H1 (cell line): ENCODE measurements around the gene POU2AF3. TPM values are rescaled to one million over a fixed set of nuclear protein-coding genes. Genes with fewer than 3 reads are reported as not detected.

ENCODE experiments used
- CTCF ChIA-PET: fragments of 300-600 bp; sonication (Branson Sonifier 250); formaldehyde crosslinking; loops from one replicate; lab custom pipeline; 2021; ENCODE audit not compliant: partially characterized antibody; lab: Charles Lee
- POLR2A ChIA-PET: fragments of 300-600 bp; sonication (Branson Sonifier 250); formaldehyde crosslinking; loops from one replicate; lab custom pipeline; 2021; ENCODE audit warnings: inconsistent platforms; ENCODE audit not compliant: partially characterized antibody; lab: Charles Lee
- DNase-seq, 2 experiments: peaks; one replicate each; pipeline versions ENCODE4 v3.0.0 to v3.0.0-alpha.2; 2010 to 2022; ENCODE audit warnings: low spot score in 2 of 2, low read depth in 1 of 2, mixed read lengths in 1 of 2
- FAIRE-seq: peaks from 2 replicates; lab custom pipeline; 2011; peaks lifted over from hg19 to GRCh38; lab: Jason Lieb, UNC
- H2AFZ ChIP-seq: 2 replicates; pipeline ENCODE4 v1.8.1; 2012; ENCODE audit warnings: low read length, inconsistent platforms
- H2AK5ac ChIP-seq: 2 replicates; pipeline ENCODE4 v1.6.1; 2013; ENCODE audit warnings: low read depth, low read length
- H2BK120ac ChIP-seq: replicated peaks from 2 replicates; pipeline ENCODE3; 2013; ENCODE audit warnings: low read depth, low read length, inconsistent platforms
- H2BK12ac ChIP-seq: 2 replicates; pipeline ENCODE4 v1.6.1; 2013; ENCODE audit warnings: low read depth, low read length
- H2BK15ac ChIP-seq: 2 replicates; pipeline ENCODE4 v1.6.1; 2013; ENCODE audit warnings: low read length
- H2BK20ac ChIP-seq: 2 replicates; pipeline ENCODE4 v1.6.1; 2013; ENCODE audit warnings: low read length
- H2BK5ac ChIP-seq: 2 replicates; pipeline ENCODE4 v1.6.1; 2013; ENCODE audit warnings: low read depth, low read length
- H3K14ac ChIP-seq: 2 replicates; pipeline ENCODE4 v1.6.1; 2013; ENCODE audit warnings: inconsistent platforms; ENCODE audit not compliant: insufficient read length
- H3K18ac ChIP-seq: 2 replicates; pipeline ENCODE4 v1.6.1; 2013; ENCODE audit warnings: low read length; ENCODE audit errors: extremely low read depth
- H3K23ac ChIP-seq: 2 replicates; pipeline ENCODE4 v1.6.1; 2013; ENCODE audit warnings: inconsistent platforms; ENCODE audit not compliant: insufficient read length
- H3K23me2 ChIP-seq: 2 replicates; pipeline ENCODE4 v1.6.1; 2013; ENCODE audit warnings: low read depth, low read length
- H3K27ac ChIP-seq: 2 replicates; pipeline ENCODE4 v1.6.1; 2011; ENCODE audit warnings: low read depth, low read length, inconsistent platforms
- H3K27me3 ChIP-seq, 4 experiments: replicated peaks in 1 of 4; 1 replicate in 1 of 4; 2 replicates in 3 of 4; pipeline versions ENCODE4 v1.6.1 to v1.8.1; 2011 to 2013; ENCODE audit warnings: low read length in 3 of 4, mild to moderate bottlenecking in 3 of 4, inconsistent platforms in 2 of 4, mixed read lengths in 2 of 4, moderate library complexity in 1 of 4; ENCODE audit not compliant: control insufficient read depth in 3 of 4, insufficient read depth in 3 of 4; ENCODE audit errors: extremely low read depth in 1 of 4
- H3K36me3 ChIP-seq, 4 experiments: 2 replicates each; pipeline versions ENCODE4 v1.6.1 to v1.8.1; 2011 to 2013; ENCODE audit warnings: mild to moderate bottlenecking in 4 of 4, low read length in 3 of 4, moderate library complexity in 2 of 4, control low read depth in 1 of 4, inconsistent platforms in 1 of 4; ENCODE audit not compliant: insufficient read depth in 4 of 4, control insufficient read depth in 2 of 4
- H3K4ac ChIP-seq: replicated peaks from 2 replicates; pipeline ENCODE3; 2013; ENCODE audit warnings: low read length, low read depth, mixed read lengths, inconsistent platforms; ENCODE audit not compliant: insufficient read length
- H3K4me1 ChIP-seq, 4 experiments: replicated peaks in 1 of 4; 1 replicate in 1 of 4; 2 replicates in 3 of 4; pipeline versions ENCODE4 v1.6.1 to v1.8.1; 2011 to 2013; ENCODE audit warnings: low read length in 3 of 4, inconsistent platforms in 2 of 4, mixed read lengths in 1 of 4; ENCODE audit not compliant: insufficient read depth in 4 of 4, control insufficient read depth in 3 of 4
- H3K4me2 ChIP-seq, 2 experiments: 2 replicates each; pipeline versions ENCODE4 v1.6.1 to v1.8.1; 2011 to 2013; ENCODE audit warnings: low read depth in 2 of 2, low read length in 2 of 2, control low read depth in 1 of 2, inconsistent platforms in 1 of 2, mild to moderate bottlenecking in 1 of 2; ENCODE audit not compliant: insufficient read depth in 1 of 2
- H3K4me3 ChIP-seq, 4 experiments: fragments of 200-600, 300-600 bp in 1 of 4; sonication (generic), shearing (Covaris generic), sonication (Bioruptor Twin) in 1 of 4; 2 replicates each; pipeline versions ENCODE4 v1.5.1 to v1.8.1; 2011 to 2016; ENCODE audit warnings: low read length in 4 of 4, low read depth in 3 of 4, control low read depth in 2 of 4, inconsistent platforms in 2 of 4, mild to moderate bottlenecking in 2 of 4, mixed read lengths in 1 of 4, moderate library complexity in 1 of 4; ENCODE audit not compliant: insufficient read depth in 2 of 4; ENCODE audit errors: extremely low read depth in 1 of 4
- H3K56ac ChIP-seq: replicated peaks from 2 replicates; pipeline ENCODE3; 2013; ENCODE audit warnings: low read depth, mild to moderate bottlenecking, mixed read lengths, low read length, inconsistent platforms; ENCODE audit not compliant: insufficient read length
- H3K79me1 ChIP-seq: 2 replicates; pipeline ENCODE4 v1.6.1; 2013; ENCODE audit warnings: low read depth, low read length, control low read depth
- H3K79me2 ChIP-seq, 2 experiments: 2 replicates each; pipeline versions ENCODE4 v1.6.1 to v1.8.1; 2012 to 2013; ENCODE audit warnings: low read length in 2 of 2, mild to moderate bottlenecking in 2 of 2, inconsistent platforms in 1 of 2; ENCODE audit not compliant: insufficient read depth in 2 of 2, control insufficient read depth in 1 of 2
- H3K9ac ChIP-seq, 4 experiments: replicated peaks in 1 of 4; 1 replicate in 1 of 4; 2 replicates in 3 of 4; pipeline versions ENCODE4 v1.6.1 to v1.8.1; 2011 to 2013; ENCODE audit warnings: low read depth in 3 of 4, low read length in 3 of 4, control low read depth in 2 of 4, mild to moderate bottlenecking in 2 of 4, moderate library complexity in 2 of 4, inconsistent platforms in 1 of 4; ENCODE audit errors: extremely low read depth in 1 of 4
- H3K9me3 ChIP-seq, 2 experiments: 2 replicates each; pipeline versions ENCODE4 v1.6.1 to v1.8.1; 2012 to 2013; ENCODE audit warnings: mild to moderate bottlenecking in 2 of 2, moderate library complexity in 2 of 2, control low read depth in 1 of 2, inconsistent platforms in 1 of 2, low read depth in 1 of 2, low read length in 1 of 2, mixed read lengths in 1 of 2; ENCODE audit not compliant: insufficient read depth in 2 of 2
- H4K20me1 ChIP-seq, 2 experiments: replicated peaks in 1 of 2; 2 replicates each; pipeline versions ENCODE3 to v1.8.1; 2011 to 2013; ENCODE audit warnings: inconsistent platforms in 2 of 2, low read length in 2 of 2, mild to moderate bottlenecking in 1 of 2; ENCODE audit not compliant: insufficient read depth in 2 of 2, control insufficient read depth in 1 of 2
- H4K5ac ChIP-seq: 2 replicates; pipeline ENCODE4 v1.6.1; 2013; ENCODE audit warnings: low read length, low read depth, mixed read lengths, inconsistent platforms; ENCODE audit not compliant: insufficient read length
- H4K8ac ChIP-seq: 2 replicates; pipeline ENCODE4 v1.8.0; 2013; ENCODE audit warnings: mild to moderate bottlenecking, moderate library complexity, low read length, inconsistent platforms; ENCODE audit not compliant: insufficient read depth; ENCODE audit errors: extremely low read depth
- H4K91ac ChIP-seq: replicated peaks from 2 replicates; pipeline ENCODE3; 2013; ENCODE audit warnings: low read length, mixed read lengths, inconsistent platforms; ENCODE audit not compliant: insufficient read length
- CBX5 ChIP-seq: fragments of 300-800, 300-1000 bp; sonication (generic); IDR thresholded peaks from 2 replicates; pipeline ENCODE4 v1.7.1; 2016; ENCODE audit warnings: antibody characterized with exemption, low read length, low read depth
- KDM4A ChIP-seq: IDR thresholded peaks from one replicate; pipeline ENCODE4 v1.7.1; 2012; ENCODE audit warnings: low read depth, mild to moderate bottlenecking, moderate library complexity, low read length, inconsistent platforms; ENCODE audit not compliant: severe bottlenecking
- MAFK ChIP-seq: IDR thresholded peaks from 2 replicates; pipeline ENCODE4 v1.6.1; 2012; ENCODE audit warnings: low read depth, mild to moderate bottlenecking, improper control_type of control experiment, low read length
- TEAD4 ChIP-seq: IDR thresholded peaks from 2 replicates; pipeline ENCODE4 v1.6.1; 2012; ENCODE audit warnings: low read depth, low read length, inconsistent platforms, mixed read lengths
- WGBS, 2 experiments: shearing (Covaris generic) in 1 of 2; methylation state at CpG; one replicate each; pipeline versions ENCODE4 v1.1.6 to v1.1.7; 2013 to 2015; ENCODE audit warnings: low lambda C conversion rate in 2 of 2, mixed read lengths in 2 of 2, inconsistent platforms in 1 of 2, low coverage in 1 of 2, missing lambda C conversion rate in 1 of 2; ENCODE audit not compliant: insufficient replicate concordance in 2 of 2, insufficient coverage in 1 of 2, insufficient read length in 1 of 2; ENCODE audit errors: extremely low coverage in 1 of 2, missing lambda C conversion rate in 1 of 2; 5-methylcytosine and 5-hydroxymethylcytosine counted together
- polyA plus RNA-seq, 7 experiments: library from polyadenylated mRNA; depleted of rRNA in 3 of 7; stranded (reverse) in 5 of 7; unstranded in 2 of 7; fragments of >200 nt in 5 of 7; fragments of 200-250 nt in 2 of 7; gene quantifications; 1 replicate in 5 of 7; 2 replicates in 1 of 7; 4 replicates in 1 of 7; pipeline versions ENCODE4 v1.2.1 to v1.2.3, GENCODE V29; 2011 to 2013; ENCODE audit warnings: missing spikeins in 2 of 7, mixed read lengths in 2 of 7
- total RNA-seq: library from RNA; stranded (reverse); fragmentation: NEBNext Ultra II Directional; extraction: Animal tissue kit (Norgen Biotek cat#: 25700); gene quantifications from 2 replicates; pipeline ENCODE4 v1.2.1, GENCODE V29; 2021

The POU2AF3 gene
- total and polyA plus RNA-seq, 2 of the 8 experiments (the other 6 are each of a cell fraction or from before 2014, with no cell fraction given), result 1.2 to 5.7 TPM

DNA sequence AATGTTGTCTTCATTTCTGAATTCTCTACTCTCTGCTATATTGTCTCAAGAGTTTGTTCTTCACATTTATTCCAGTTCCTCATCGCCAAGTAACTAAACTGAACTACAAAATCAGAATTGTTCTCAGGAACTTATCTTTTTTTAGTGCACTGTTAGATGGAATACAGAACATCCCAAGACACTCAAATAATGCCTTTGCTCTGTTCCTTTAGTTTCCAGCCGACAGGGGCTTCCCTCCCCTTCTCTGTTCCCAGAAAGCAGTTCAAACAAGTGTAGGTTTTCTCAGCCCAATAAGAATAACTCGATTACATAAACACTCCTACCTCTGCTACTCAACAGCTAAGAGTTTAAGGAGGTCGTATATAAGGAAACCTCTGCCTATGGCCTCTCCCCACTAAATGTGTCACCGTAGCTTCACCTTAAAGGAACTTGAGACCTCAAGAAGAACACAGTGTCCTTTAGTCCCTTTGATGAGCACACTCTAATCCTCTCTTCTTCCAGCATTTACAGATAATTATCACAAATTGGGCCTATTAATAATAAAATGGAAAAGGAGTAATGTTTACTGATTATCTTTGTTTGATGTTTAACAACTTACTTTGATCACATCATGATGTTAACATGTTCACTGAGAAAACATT lies 6.9 kb downstream of the POU2AF3 start:
- ChIA-PET POLR2A (no interaction called here), CTCF (interaction anchor here (0.7 kb wide), 1 partner anchor 1177 kb away, joined by 4 read pairs; no protein-coding TSS in a partner anchor)
- Histone ChIP-seq H3K18ac (no peak overlapping the region), H3K79me2 (no peaks in the 10 kb centered on the region), H2BK15ac (no peak overlapping the region), H4K8ac (no peak overlapping the region), H3K9ac (no peak overlapping the region), H3K79me1 (no peaks in the 10 kb centered on the region), H3K56ac (no peak overlapping the region), H3K9me3 (no peaks in the 10 kb centered on the region), H4K91ac (no peak overlapping the region), H3K4ac (no peak overlapping the region), H3K23me2 (no peaks in the 10 kb centered on the region), H2AFZ (no peak overlapping the region), H3K27ac (no peak overlapping the region), H3K4me3 (no peak overlapping the region), H3K23ac (no peak overlapping the region), H2BK12ac (no peak overlapping the region), H2BK120ac (no peak overlapping the region), H3K4me2 (no peak overlapping the region), H2BK5ac (no peak overlapping the region), H3K36me3 (no peaks in the 10 kb centered on the region), H3K4me1 (peaks cover 0 to 4% (median 0%) of the 10 kb centered on the region in 4 experiments; a peak in 2 of 7 replicates), H2AK5ac (no peak overlapping the region), H4K5ac (no peak overlapping the region)
- WGBS, 2 experiments, result 89% methylated on average over 5 of the region's 5 CpGs; no CpG with 5 or more reads in 1 of the 2 experiments
- TF ChIP-seq KDM4A, result no peak
- no peak for TF ChIP-seq CBX5
- TF ChIP-seq MAFK, result no peak
- no peak for TF ChIP-seq TEAD4
- TF ChIP-seq, all 59 proteins: peak for 0
- no peak overlapping the region for H2BK20ac ChIP-seq
- no peak for FAIRE-seq
- H3K27me3 ChIP-seq, result peaks cover 0 to 4% (median 1%) of the 10 kb centered on the region in 4 experiments; a peak in 4 of 7 replicates
- no peaks in the 10 kb centered on the region for H4K20me1 ChIP-seq
- DNase-seq, result no peak
- no peak overlapping the region for H3K14ac ChIP-seq
